Fibroblast of upper back skin (primary cell): Measurements from ENCODE around the gene WDHD1.
"Not testable (repeated sequence)": the region's sequence is repeated elsewhere in the genome, so short reads cannot be mapped to it uniquely, and the experiment has no call there.

ENCODE experiments used
- DNase-seq: peaks from one replicate; pipeline ENCODE4 v3.0.0-alpha.2; 2013

WDHD1 gene

DNA sequence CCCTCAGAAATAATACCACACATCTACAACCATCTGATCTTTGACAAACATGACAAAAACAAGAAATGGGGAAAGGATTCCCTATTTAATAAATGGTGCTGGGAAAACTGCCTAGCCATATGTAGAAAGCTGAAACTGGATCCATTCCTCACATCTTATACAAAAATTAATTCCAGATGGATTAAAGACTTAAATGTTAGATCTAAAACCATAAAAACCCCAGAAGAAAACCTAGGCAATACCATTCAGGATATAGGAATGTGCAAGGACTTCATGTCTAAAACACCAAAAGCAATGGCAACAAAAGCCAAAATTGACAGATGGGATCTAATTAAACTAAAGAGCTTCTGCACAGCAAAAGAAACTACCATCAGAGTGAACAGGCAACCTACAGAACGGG is 74.1 kb downstream of the WDHD1 start:
- DNase-seq, result peak; percentile 54

- DNase-seq, result no peak
Measured at GRCh38 chr14:54947230-54947629, 79.7 kb downstream of the WDHD1 start.

GRCh38 chr14:54946500-54946899 is 80.4 kb downstream of the WDHD1 start:
- no peak for DNase-seq

GRCh38 chr14:54944737-54945391 is 82.0 kb downstream of the WDHD1 start:
- no peak for DNase-seq

DNA sequence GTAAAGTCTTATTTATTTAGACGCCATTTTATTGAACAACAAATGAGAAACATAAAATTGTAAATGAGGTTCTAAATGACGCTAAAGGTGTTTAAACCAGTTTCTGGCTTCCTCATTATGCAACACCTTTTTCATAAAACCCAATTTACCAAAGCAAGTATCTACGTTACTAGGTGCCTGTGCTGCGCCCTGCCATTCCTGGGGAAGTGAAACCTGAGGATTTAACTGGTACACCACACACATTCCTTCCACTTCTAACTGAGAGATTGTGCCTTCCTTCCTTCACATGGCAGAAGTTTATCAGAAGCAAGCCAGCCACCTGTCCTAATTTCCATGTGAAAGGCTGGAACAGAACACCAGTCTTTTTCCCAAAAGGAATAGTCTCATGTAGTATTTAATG is 84.0 kb downstream of the WDHD1 start:
- DNase-seq, result no peak

GRCh38 chr14:54936816-54937215 is 90.1 kb downstream of the WDHD1 start:
- no peak for DNase-seq

DNA sequence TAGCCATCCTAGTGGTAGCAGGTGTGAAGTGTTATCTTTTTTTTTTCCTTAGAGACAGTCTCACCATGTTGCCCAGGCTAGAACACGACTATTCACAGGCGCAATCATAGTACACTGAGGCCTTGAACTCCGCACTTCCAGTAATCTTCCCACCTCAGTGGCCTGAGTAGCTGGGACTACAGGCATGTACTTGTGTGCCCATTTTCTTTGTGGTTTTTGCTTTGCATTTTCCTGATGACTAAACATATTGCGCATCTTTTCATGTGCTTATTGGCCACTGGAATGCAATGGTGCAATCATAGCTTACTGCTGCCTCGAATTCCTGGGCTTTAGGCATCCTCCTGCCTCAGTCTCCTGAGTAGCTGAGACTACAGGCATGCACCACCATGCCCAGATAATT is 90.9 kb downstream of the WDHD1 start:
- peak; percentile 57 for DNase-seq

GRCh38 chr14:54935100-54935499 is 91.8 kb downstream of the WDHD1 start:
- no peak for DNase-seq

GRCh38 chr14:54933006-54933405 is 93.9 kb downstream of the WDHD1 start:
- no peak for DNase-seq

DNA sequence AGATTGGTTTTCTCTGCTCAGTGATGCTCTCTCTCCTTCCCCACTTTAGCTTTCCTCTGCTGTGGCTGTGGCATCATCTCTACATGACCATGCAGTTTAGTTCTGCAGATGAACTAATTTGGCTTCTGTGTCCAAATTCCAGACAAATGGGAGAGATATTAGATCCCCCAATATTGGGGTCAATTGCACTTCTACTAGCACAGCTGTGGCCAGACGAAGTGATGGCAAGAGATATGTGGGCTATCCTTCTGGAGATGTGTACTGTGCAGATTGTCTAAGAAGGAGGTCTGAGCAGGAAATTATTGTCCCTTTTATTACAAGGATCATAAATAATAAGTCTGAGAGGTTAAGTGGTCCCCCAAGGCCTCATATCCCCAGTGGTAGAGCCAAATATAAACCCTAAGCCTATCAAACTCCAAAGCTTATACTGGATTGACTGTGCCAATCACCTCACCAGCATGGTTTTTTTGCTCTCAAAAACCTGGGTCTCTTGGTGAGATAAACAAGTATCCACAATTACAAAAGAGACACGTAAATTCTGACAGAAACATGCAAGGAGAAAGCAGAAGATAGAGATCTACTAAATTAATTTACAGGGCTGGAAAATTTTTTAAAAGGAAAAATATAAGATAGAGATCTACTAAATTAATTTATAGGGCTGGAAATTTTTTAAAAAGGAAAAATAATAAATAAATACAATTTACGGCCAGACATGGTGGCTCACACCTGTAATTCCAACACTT is 95.1 kb downstream of the WDHD1 start:
- DNase-seq, result no peak

- DNase-seq, result no peak
Measured at GRCh38 chr14:54931101-54931500, 95.8 kb downstream of the WDHD1 start.

- no peak for DNase-seq
Measured at GRCh38 chr14:54929556-54929955, 97.3 kb downstream of the WDHD1 start.

DNA sequence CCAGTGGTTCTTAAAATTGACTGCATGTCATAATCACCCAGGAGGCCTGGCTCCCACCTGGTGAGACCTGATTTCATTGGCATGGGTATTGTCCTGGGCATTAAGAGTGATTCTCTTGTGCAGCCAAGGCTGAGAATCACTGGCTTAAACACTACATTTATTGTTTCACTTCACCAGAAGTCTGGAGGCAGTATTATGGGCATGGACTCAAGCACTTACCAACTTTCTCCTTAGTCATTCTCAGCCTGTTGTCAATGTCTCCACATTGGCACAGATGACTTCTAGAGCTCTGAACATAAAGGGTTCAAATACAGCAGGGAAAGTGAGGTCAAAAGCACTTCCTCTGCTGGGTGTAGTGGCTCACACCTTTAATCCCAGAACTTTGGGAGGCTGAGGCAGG is 98.7 kb downstream of the WDHD1 start:
- no peak for DNase-seq

DNA sequence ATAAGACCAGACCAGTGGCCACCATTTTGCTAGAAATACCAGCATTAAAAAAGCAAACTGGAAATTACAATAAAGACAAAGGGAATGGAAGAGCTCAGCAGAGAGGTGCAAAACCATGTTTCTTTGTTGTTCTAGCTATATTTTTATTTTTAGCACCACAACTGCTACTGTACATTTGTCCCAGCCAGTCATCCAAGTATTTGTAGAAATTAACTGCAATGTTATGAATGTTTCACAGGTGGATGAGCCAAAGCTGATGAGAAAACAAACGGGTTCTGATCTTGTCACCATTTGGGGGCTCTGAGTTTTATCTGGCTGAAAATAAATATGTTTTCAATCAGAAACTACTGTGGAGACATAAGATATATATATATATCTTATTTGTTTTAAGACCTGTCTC is 99.3 kb downstream of the WDHD1 start:
- DNase-seq, result no peak

DNA sequence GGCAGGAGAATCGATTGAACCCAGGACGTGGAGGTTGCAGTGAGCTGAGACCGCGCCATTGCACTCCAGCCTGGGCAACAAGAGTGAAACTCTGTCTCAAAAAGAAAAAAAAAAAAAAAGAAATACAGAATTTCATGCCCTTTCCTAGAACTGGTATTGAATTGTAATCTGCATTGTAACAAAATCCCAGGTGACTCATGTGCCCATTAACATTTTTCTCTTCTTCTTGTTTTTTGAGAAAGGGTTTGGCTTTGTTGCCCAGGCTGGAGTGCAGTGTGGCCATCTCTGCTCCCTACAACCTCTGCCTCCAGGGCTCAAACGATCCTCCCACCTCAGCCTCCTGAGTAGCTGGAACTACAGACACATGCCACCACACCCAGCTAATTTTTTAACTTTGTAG is 100.3 kb downstream of the WDHD1 start:
- not testable (repeated sequence) for DNase-seq

- no peak for DNase-seq
Measured at GRCh38 chr14:54922598-54922997, 104.3 kb downstream of the WDHD1 start.

- DNase-seq, result no peak
Measured at GRCh38 chr14:54920052-54920451, 106.8 kb downstream of the WDHD1 start.

DNA sequence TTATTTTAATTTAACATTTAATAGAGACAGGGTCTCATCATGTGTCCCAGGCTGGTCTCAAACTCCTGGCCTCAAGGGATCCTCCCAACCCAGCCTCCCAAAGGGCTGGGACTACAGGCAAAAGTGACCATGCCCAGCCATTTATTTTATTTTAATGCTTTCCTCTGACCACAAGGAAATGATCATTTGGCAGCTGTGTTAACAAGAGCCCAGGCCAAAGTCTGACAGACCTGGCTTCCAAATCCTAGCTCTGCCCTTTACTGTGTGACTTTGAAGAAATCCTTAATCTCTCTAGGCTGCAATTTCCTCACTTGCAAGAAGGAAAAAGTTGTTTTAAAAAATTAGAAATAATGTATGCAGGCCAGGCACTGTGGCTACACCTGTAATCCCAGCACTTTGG is 107.6 kb downstream of the WDHD1 start:
- no peak for DNase-seq

GRCh38 chr14:54918427-54918826 is 108.5 kb downstream of the WDHD1 start:
- DNase-seq, result no peak

GRCh38 chr14:54916101-54916500 is 110.8 kb downstream of the WDHD1 start:
- no peak for DNase-seq

- DNase-seq, result no peak
Measured at GRCh38 chr14:54909817-54910558, 116.9 kb downstream of the WDHD1 start.

DNA sequence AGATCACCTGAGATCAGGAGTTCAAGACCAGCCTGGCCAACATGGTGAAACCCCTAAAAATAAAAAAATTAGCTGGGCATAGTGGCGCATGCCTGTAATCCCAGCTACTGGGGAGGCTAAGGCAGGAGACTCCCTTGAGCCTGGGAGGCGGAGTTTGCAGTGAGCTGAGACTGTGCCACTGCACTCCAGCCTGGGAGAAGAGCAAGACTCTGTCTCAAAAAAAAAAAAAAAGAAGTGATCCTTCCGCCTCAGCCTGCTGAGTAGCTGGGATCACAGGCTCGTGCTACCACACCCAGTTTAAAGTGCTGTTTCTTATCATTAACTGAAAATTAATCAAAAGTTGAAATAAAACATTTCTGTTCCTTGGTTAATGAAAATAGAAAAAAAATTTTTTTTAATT is 117.9 kb downstream of the WDHD1 start:
- not testable (repeated sequence) for DNase-seq

- no peak for DNase-seq
Measured at GRCh38 chr14:54908190-54908589, 118.7 kb downstream of the WDHD1 start.

GRCh38 chr14:54906075-54906474 is 120.8 kb downstream of the WDHD1 start:
- DNase-seq, result no peak
